ENCODE measurements around the gene SLC27A5.

Gene SLC27A5

GRCh38 chr19:58511353-58512208 is at the start of gene SLC27A5:
Gene SLC27A5, minus strand, starts transcription at chr19:58511992. Its CDS starts 37 bp downstream, at chr19:58511955.
- no peak for DNase-seq

GRCh38 chr19:58560921-58561320 is 49.1 kb upstream of the SLC27A5 start:
- no peak for DNase-seq

DNA sequence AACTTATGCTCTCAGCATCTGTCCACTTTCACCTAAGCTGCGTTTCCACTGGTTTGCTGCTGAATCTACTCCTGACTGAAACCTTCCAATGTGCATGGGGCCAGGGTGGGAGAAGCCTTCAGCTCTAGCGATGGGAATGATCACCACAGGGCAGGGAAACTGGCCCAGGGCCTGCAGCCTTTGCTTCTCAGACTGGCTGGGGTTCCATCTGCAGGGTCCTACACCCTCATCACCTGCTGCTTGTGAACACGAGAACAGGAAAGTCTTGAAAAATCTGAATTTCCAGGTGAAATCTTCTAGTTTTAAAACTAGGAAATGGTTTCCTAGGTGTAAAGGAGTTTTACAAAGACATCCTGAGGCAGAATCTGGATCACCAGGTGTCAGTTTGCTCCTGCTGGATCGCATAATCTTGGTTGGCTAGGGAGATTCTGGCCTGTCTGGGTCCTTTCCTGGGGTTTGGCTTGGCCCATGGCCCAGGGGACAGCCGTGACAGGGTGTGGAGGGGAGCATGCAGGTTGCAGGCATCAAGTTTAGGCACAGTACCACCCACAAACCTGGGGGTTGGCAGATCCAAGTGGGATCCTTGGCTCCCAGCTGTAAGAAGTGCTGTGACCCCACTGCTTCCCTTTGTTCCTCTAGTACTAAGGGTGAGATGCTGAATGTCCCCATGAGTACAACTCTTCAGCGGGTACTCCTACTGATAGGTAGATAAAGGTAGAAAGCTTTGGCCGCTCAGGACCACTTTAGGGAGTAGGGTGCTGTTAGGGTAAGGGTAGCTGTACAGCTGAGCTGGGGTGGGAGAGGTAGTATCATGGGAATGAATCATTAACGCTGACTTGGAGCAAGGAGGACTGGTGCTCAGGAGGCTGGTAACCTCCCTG is 48.5 kb upstream of the SLC27A5 start:
- DNase-seq = no peak

DNA sequence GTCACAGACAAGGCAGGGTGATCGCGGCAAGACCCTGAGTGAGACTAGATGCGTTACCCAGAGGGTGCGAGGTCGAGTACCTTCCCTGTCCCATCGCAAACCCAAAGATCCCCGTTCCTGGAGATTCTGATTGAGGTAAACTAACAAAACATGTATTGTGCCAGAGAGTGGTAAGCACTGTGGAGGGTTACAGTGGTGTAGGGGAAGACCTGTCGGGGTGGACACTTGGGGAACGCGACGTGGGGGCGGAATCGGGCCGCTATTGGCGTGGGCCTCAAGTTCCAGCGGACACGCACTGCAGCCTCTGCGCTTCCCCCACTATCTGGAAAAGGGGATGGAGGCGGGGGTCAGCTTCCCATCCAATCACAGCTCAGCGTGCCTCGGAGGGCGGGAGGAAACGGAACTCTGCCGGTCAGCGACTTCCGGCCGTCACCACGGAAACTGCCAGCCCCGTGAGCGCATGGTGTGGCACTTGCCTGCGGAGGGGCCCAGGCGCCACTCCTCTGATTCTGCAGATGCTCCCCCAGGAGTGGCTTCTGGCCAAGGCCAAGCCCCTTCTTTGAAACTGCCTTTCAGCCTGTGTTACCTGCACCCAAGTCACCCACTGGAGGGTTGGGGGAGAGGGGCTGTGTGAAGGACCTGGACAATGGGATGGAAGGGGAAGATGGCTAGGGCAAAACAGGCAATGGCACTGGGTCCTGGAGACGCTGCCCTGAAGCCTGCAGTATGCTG is 47.6 kb upstream of the SLC27A5 start:
- no peak for DNase-seq

GRCh38 chr19:58558623-58559274 is 47.0 kb upstream of the SLC27A5 start:
- DNase-seq = no peak

DNA sequence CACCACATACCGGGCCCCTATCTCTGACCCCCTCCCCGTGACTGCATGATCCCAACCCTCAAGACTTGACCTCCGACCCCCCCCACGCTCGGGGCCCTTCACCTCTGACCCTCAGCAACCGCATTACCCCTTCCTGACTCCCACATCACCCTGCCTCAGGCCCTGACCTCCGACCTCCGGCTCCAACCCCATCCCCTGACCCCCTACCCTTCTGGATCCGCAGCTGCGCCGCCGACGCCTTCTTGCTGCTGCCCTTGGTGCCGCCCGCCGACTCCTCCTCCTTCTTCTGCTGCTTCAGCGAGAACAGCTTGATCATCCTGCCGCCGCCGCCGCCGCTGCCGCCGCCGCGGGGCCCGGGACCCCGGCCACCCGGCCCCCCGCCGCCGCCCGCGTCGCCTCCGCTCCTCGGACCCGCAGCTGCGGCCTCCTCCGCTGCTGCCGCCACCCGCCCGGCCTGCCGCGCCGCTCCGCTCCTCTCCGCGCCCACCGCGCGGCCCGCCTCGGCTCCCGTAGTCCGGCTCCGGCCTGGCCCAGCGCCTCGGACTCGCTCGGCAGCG is 46.4 kb upstream of the SLC27A5 start, which contains the start of gene UBE2M:
TSS of gene UBE2M (minus strand) at position 546 of the 557 bp plus-strand sequence. CDS start at position 316, 230 bp downstream.
- DNase-seq = no peak

DNA sequence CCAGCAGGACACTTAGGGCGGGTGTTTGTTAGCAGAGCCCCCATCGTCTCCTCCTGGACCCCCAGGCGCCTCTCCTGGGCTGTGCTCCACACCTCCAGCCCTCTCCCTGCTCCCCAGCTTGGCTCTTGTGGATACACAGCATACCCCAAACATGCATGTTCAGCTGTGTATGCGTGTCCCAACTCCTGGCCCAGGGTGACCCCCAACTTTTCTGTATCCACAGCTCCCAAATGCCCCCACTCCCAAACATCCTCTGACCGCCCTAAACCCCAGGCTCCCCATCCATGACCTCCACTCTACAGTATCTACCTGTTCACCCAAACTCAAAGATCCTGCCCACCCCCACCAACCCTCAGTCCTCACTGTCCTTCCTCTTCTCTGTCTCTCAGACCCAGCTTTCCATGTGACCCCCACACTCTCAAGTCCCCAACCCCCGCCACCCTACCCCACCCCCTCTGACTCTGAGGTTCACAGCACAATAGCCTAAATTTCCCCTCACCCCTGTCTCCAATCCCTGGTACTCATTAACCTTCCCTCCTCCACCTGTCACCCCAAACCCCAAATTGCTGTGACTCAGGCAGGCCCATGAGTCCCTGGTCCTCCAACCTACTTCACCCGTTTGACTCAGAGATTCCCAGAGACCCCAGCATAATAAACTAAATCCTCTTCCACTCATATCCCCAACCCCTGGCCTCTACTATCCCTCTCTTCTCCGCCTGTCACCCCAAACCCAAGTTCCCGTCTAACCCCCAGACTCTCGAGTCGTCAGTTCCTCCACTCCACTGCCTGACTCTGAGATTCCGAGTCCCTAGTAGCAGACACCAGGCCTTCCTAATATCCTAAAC is 45.7 kb upstream of the SLC27A5 start:
- no peak for DNase-seq

GRCh38 chr19:58556622-58557220 is 44.9 kb upstream of the SLC27A5 start:
- no peak for DNase-seq

- no peak for DNase-seq
Observed at GRCh38 chr19:58555920-58556621, 44.3 kb upstream of the SLC27A5 start.

- DNase-seq = no peak
Observed at GRCh38 chr19:58555369-58555885, 43.6 kb upstream of the SLC27A5 start.

GRCh38 chr19:58554494-58555368 is 42.9 kb upstream of the SLC27A5 start, which contains the start of gene CHMP2A:
Gene CHMP2A, minus strand, starts transcription at chr19:58555105. Its CDS starts 893 bp downstream, at chr19:58554212.
- no peak for DNase-seq

GRCh38 chr19:58553799-58554493 is 42.2 kb upstream of the SLC27A5 start:
- no peak for DNase-seq

DNA sequence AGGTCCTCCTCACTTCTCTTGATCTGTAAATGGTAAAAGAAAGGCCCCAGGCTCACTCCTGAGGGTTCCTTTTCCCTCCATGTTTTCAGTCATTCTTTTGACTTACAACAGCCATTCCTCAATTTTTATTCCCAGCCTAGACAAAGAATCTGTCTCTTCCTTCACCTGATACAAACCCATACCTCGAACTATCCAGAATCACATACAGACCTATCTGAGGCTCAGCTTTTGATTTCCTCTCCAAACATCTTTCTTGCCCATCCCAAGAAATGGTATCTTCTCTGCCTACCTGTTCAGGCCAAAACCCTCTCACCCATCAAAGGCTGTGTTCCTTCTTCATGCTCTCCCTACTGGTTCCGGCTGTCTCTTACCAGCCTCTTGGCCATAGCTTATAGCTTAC is 40.9 kb upstream of the SLC27A5 start:
- DNase-seq = no peak

- no peak for DNase-seq
Observed at GRCh38 chr19:58551577-58552471, 40.0 kb upstream of the SLC27A5 start.

- no peak for DNase-seq
Observed at GRCh38 chr19:58551123-58551497, 39.3 kb upstream of the SLC27A5 start.
